HepG2 (cell line): ENCODE results near the gene KCTD15. TPM values are rescaled to one million over a fixed set of nuclear protein-coding genes. Genes with fewer than 3 reads are reported as not detected.
A peak's percentile ranks its signal among the peaks of the same experiment; 100 is the strongest.

Source experiments
- BORCS8-MEF2B ChIP-seq: sonication (generic); formaldehyde crosslinking; IDR thresholded peaks from 2 replicates; pipeline ENCODE4 v1.8.0; 2022; ENCODE audit warnings: mild to moderate bottlenecking, missing genetic modification reagents
- HDAC2 ChIP-seq: sonication (generic); formaldehyde crosslinking; IDR thresholded peaks from 2 replicates; pipeline ENCODE4 v1.4.0; 2020; ENCODE audit warnings: missing genetic modification reagents
- MYPOP ChIP-seq: sonication (generic); formaldehyde crosslinking; IDR thresholded peaks from 2 replicates; pipeline ENCODE4 v1.8.1; 2023; ENCODE audit warnings: mild to moderate bottlenecking, moderate library complexity, missing genetic modification reagents
- PBX2 ChIP-seq: IDR thresholded peaks from 2 replicates; pipeline ENCODE4 v1.6.1; 2016; ENCODE audit warnings: control low read depth
- TEAD2 ChIP-seq: sonication (generic); formaldehyde crosslinking; IDR thresholded peaks from 2 replicates; pipeline ENCODE4 v1.9.0; 2021; ENCODE audit warnings: missing genetic modification reagents
- ZNF225 ChIP-seq: sonication (generic); formaldehyde crosslinking; IDR thresholded peaks from 2 replicates; pipeline ENCODE4 v1.4.0; 2020; ENCODE audit warnings: mild to moderate bottlenecking, missing genetic modification reagents
- ZNF34 ChIP-seq: sonication (generic); formaldehyde crosslinking; IDR thresholded peaks from 2 replicates; pipeline ENCODE4 v1.4.0; 2020; ENCODE audit warnings: mild to moderate bottlenecking, missing genetic modification reagents, borderline replicate concordance
- ZNF512B ChIP-seq: sonication (generic); formaldehyde crosslinking; IDR thresholded peaks from 2 replicates; pipeline ENCODE4 v1.5.1; 2020; ENCODE audit warnings: missing genetic modification reagents, mild to moderate bottlenecking, borderline replicate concordance
- ZNF766 ChIP-seq: sonication (generic); formaldehyde crosslinking; IDR thresholded peaks from 2 replicates; pipeline ENCODE4 v1.5.0; 2020; ENCODE audit warnings: missing genetic modification reagents, borderline replicate concordance
- ZNF776 ChIP-seq: sonication (generic); formaldehyde crosslinking; IDR thresholded peaks from 2 replicates; pipeline ENCODE4 v1.4.0; 2020; ENCODE audit warnings: mild to moderate bottlenecking, missing genetic modification reagents
- polyA plus RNA-seq, 8 experiments: library from polyadenylated mRNA; depleted of rRNA in 3 of 8; stranded (reverse) in 7 of 8; unstranded in 1 of 8; fragments of >200 nt; fragmentation: Illumina TruSeq in 4 of 8; extraction: Trizol in 4 of 8; gene quantifications; 2 replicates each; pipeline versions ENCODE4 v1.2.1 to v1.2.3, GENCODE V29; 2011 to 2016; ENCODE audit warnings: low read depth in 4 of 8, missing spikeins in 1 of 8, mixed read lengths in 1 of 8; ENCODE audit not compliant: insufficient read depth in 1 of 8
- total RNA-seq, 5 experiments: library from RNA; depleted of rRNA; stranded (reverse); fragments of >200 nt; fragmentation: Illumina TruSeq; extraction: Trizol; gene quantifications; 2 replicates each; pipeline ENCODE4 v1.2.3, GENCODE V29; 2016; ENCODE audit warnings: low read depth in 1 of 5
- TF ChIP-seq, protein P1 (sequence below): sonication (generic); formaldehyde crosslinking; IDR thresholded peaks from 2 replicates; pipeline ENCODE4 v1.4.0; 2020; ENCODE audit warnings: missing genetic modification reagents, mild to moderate bottlenecking, borderline replicate concordance
- TF ChIP-seq, protein P2 (sequence below): IDR thresholded peaks from 2 replicates; pipeline ENCODE4 v1.6.1; 2016; ENCODE audit warnings: missing compliant biosample characterization, missing genetic modification reagents, borderline replicate concordance
- TF ChIP-seq, protein P3 (sequence below): sonication (generic); formaldehyde crosslinking; IDR thresholded peaks from 2 replicates; pipeline ENCODE4 v1.4.0; 2020; ENCODE audit warnings: missing genetic modification reagents

KCTD15 gene
- total and polyA plus RNA-seq, 2 of the 13 experiments (the other 11 are each of a cell fraction or from before 2014, with no cell fraction given) = 13.2 to 16.7 TPM

DNA sequence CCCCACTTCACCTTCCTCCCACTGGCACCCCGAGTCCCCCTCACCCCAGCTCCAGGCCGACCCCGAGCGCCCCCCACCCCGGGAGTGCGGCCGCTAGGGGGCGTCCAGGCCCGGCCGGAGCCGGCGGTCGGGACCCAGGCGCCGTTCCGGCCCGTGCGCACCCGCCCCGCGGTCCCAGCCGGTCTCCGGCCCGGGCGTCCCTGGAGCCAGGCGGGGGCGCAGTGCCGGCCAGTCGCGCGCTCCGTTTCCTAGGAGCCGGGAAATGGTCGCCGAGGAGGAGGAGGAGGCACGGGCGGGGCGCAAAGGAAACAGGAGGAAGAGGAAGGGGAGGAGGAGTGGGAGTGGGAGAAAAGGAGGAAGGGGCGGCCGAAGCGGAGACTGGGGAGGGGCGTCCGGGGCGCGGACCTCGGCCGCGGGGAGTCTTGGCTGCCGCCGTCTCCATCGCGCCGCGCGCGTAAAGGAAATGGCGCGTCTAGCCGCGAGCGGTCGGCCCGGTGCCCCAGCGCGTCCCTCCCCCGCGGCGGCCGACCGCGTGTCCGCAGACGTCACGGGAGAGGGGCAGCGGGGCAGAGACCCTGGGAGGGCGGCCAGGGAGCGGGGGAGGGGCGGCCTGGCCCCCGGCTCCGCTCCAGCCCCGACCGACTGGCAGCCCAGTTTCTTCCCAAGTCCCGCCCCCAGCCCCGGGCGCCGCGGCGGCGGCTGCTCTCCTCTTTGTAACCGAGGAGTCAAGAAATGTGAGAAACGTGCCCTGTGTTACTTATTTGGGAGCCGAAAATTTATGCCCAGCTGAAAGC, 1.1 kb upstream of the KCTD15 start (continued):
- TF ChIP-seq PBX2 (CRISPR knock-in tag) (no peak), TEAD2 (CRISPR knock-in tag) (no peak), ZNF34 (CRISPR knock-in tag) (no peak), MYPOP (CRISPR knock-in tag) (peak; percentile 83), ZNF776 (peak; percentile 54; the same call in 1 of the 2 replicates), HDAC2 (CRISPR knock-in tag) (0 out of 2 replicates have a peak, but pooled peaks have one; percentile 5), ZNF512B (no peak), ZNF225 (CRISPR knock-in tag) (no peak), BORCS8-MEF2B (CRISPR knock-in tag) (no peak; the same call in 1 of the 2 replicates), ZNF766 (CRISPR knock-in tag) (peak; percentile 63; the same call in 1 of the 2 replicates)
- TF ChIP-seq, protein P1, sequence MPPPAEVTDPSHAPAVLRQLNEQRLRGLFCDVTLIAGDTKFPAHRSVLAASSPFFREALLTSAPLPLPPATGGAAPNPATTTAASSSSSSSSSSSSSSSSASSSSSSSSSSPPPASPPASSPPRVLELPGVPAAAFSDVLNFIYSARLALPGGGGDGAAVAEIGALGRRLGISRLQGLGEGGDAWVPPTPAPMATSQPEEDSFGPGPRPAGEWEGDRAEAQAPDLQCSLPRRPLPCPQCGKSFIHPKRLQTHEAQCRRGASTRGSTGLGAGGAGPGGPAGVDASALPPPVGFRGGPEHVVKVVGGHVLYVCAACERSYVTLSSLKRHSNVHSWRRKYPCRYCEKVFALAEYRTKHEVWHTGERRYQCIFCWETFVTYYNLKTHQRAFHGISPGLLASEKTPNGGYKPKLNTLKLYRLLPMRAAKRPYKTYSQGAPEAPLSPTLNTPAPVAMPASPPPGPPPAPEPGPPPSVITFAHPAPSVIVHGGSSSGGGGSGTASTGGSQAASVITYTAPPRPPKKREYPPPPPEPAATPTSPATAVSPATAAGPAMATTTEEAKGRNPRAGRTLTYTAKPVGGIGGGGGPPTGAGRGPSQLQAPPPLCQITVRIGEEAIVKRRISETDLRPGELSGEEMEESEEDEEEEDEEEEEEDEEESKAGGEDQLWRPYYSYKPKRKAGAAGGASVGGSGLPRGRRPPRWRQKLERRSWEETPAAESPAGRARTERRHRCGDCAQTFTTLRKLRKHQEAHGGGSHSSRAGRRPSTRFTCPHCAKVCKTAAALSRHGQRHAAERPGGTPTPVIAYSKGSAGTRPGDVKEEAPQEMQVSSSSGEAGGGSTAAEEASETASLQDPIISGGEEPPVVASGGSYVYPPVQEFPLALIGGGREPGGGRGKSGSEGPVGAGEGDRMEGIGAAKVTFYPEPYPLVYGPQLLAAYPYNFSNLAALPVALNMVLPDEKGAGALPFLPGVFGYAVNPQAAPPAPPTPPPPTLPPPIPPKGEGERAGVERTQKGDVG (CRISPR knock-in tag) = no peak
- TF ChIP-seq, protein P2, sequence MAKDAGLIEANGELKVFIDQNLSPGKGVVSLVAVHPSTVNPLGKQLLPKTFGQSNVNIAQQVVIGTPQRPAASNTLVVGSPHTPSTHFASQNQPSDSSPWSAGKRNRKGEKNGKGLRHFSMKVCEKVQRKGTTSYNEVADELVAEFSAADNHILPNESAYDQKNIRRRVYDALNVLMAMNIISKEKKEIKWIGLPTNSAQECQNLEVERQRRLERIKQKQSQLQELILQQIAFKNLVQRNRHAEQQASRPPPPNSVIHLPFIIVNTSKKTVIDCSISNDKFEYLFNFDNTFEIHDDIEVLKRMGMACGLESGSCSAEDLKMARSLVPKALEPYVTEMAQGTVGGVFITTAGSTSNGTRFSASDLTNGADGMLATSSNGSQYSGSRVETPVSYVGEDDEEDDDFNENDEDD = peak; percentile 68; the same call in 1 of the 2 replicates
- TF ChIP-seq, protein P3, sequence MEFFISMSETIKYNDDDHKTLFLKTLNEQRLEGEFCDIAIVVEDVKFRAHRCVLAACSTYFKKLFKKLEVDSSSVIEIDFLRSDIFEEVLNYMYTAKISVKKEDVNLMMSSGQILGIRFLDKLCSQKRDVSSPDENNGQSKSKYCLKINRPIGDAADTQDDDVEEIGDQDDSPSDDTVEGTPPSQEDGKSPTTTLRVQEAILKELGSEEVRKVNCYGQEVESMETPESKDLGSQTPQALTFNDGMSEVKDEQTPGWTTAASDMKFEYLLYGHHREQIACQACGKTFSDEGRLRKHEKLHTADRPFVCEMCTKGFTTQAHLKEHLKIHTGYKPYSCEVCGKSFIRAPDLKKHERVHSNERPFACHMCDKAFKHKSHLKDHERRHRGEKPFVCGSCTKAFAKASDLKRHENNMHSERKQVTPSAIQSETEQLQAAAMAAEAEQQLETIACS = peak; percentile 15; the same call in 1 of the 2 replicates
